ENCODE results near the gene COPS9. TPM values are rescaled to one million over a fixed set of nuclear protein-coding genes. Genes with fewer than 3 reads are reported as not detected.

COPS9 gene
- total and polyA plus RNA-seq, 2 experiments from 2014 or later, result 91.7 to 629 TPM

DNA sequence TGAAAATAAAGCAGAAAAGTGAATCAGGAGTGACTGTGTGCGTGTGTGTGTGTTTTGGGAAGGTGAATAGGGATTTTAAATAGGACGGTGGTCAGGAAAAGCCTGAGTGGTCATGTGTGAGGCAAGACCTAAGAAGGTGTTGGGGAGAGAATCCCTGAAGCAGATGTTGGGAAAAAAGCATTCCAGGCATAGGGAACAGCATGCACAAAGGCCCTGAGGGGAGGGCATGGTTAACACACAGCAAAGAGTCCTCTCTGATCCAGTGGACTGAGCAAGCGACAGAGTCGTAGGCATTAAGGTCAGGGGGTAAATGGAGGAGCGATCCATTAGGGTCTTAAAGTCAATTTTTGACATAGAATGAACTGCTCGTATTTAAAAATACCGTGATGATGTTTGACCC lies 38.4 kb upstream of the COPS9 start:
- Mint-ChIP-seq H3K9me3 (no peaks in the 10 kb centered on the region), H3K4me1 (no peaks in the 10 kb centered on the region), H3K27ac (no peak overlapping the region), H3K27me3 (ENCODE audit: insufficient read depth, low read depth, poor library complexity) (peaks cover 1% of the 10 kb centered on the region), H3K4me3 (no peak overlapping the region), H3K36me3 (ENCODE audit: low read depth) (no peaks in the 10 kb centered on the region)
- no peak for TF ChIP-seq POLR2AphosphoS5 (IDR thresholded peaks at IDR 0.05; ENCODE audit: low read depth)
- no peak for TF ChIP-seq ZNF114 (CRISPR knock-in tag; IDR thresholded peaks at IDR 0.05)
- no peak for TF ChIP-seq CREB1 (CRISPR knock-in tag; IDR thresholded peaks at IDR 0.05; ENCODE audit: low read depth)
- H3K79me2 ChIP-seq (replicated peaks; ENCODE audit: insufficient read depth), result no peaks in the 10 kb centered on the region
- no peaks in the 10 kb centered on the region for H3F3A ChIP-seq (replicated peaks; ENCODE audit: low read depth)
- DNase-seq (ENCODE audit: low spot score) (no peak), ATAC-seq (no peak)
- H3K9me2 ChIP-seq (ENCODE audit: insufficient read depth), result no peaks in the 10 kb centered on the region
- H3K27ac ChIP-seq (ENCODE audit: low read depth), result no peak overlapping the region
- no peak overlapping the region for H2AFZ ChIP-seq
- H3K27me3 ChIP-seq (ENCODE audit: insufficient read depth), result no peaks in the 10 kb centered on the region
- H3K36me3 ChIP-seq (ENCODE audit: insufficient read depth), result no peaks in the 10 kb centered on the region
- no peak overlapping the region for H3K4me3 ChIP-seq
- no peak overlapping the region for H3K4me2 ChIP-seq
- H4K20me1 ChIP-seq (replicated peaks; ENCODE audit: insufficient read depth), result no peaks in the 10 kb centered on the region
- no peaks in the 10 kb centered on the region for H3K4me1 ChIP-seq (ENCODE audit: insufficient read depth)

DNA sequence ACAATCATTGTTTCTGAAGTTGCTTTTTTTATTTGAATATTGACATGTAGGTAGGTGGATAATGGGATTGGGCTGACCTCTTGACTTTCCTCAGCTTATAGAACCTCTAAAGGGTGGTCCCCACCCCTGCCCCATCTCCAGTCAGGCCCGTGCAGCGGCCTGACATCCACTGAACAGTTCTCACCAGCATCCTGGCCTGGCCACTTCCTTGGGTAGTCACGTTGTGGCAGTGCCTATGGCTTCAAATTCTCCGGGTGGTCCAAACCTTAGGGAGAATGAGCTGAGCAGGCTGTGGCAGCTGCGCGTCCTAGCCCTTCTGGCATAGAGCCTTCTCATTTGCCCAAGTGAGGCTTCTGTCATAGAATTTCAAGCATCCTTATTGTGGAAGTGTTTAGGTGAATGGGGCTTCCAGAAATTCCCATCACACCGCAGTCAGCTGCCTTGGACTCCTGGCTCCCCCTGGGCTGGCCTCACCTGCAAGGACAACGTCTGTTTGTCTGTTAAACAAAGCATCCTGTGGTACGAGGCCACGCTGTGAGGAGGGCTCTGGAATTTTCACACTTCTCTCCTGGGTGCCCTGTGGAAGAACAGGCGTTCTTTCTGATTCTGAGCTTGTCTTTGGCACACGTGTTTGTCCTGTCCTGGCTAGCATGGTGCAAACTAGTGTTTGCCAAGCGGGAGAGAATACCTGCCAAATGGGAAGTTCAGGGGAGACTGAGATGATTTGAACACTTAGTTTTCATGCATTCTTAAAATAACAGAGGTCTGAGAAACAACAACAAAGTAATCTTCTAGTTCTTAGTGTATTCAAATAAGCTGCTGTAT lies 36.2 kb upstream of the COPS9 start:
- no peak overlapping the region for H3K4me2 ChIP-seq
- H4K20me1 ChIP-seq (replicated peaks; ENCODE audit: insufficient read depth), result no peaks in the 10 kb centered on the region
- no peaks in the 10 kb centered on the region for H3K4me1 Mint-ChIP-seq
- no peaks in the 10 kb centered on the region for H3K9me2 ChIP-seq (ENCODE audit: insufficient read depth)
- no peak overlapping the region for H3K4me3 ChIP-seq
- no peak overlapping the region for H3K27ac ChIP-seq (ENCODE audit: low read depth)
- H3K9me3 Mint-ChIP-seq, result no peaks in the 10 kb centered on the region
- H3F3A ChIP-seq (replicated peaks; ENCODE audit: low read depth), result no peaks in the 10 kb centered on the region
- no peaks in the 10 kb centered on the region for H3K36me3 ChIP-seq (ENCODE audit: insufficient read depth)
- peaks cover 2% of the 10 kb centered on the region for H3K27me3 Mint-ChIP-seq (ENCODE audit: insufficient read depth, low read depth, poor library complexity)
- no peaks in the 10 kb centered on the region for H3K36me3 Mint-ChIP-seq (ENCODE audit: low read depth)
- ATAC-seq (no peak), DNase-seq (ENCODE audit: low spot score) (no peak)
- no peaks in the 10 kb centered on the region for H3K79me2 ChIP-seq (replicated peaks; ENCODE audit: insufficient read depth)
- H2AFZ ChIP-seq, result no peak overlapping the region
- no peaks in the 10 kb centered on the region for H3K27me3 ChIP-seq (ENCODE audit: insufficient read depth)
- H3K4me3 Mint-ChIP-seq, result no peak overlapping the region
- no peaks in the 10 kb centered on the region for H3K4me1 ChIP-seq (ENCODE audit: insufficient read depth)
- no peak overlapping the region for H3K27ac Mint-ChIP-seq
- TF ChIP-seq POLR2AphosphoS5 (IDR thresholded peaks at IDR 0.05; ENCODE audit: low read depth), result no peak
- no peak for TF ChIP-seq ZNF114 (CRISPR knock-in tag; IDR thresholded peaks at IDR 0.05)
- TF ChIP-seq, protein P1, sequence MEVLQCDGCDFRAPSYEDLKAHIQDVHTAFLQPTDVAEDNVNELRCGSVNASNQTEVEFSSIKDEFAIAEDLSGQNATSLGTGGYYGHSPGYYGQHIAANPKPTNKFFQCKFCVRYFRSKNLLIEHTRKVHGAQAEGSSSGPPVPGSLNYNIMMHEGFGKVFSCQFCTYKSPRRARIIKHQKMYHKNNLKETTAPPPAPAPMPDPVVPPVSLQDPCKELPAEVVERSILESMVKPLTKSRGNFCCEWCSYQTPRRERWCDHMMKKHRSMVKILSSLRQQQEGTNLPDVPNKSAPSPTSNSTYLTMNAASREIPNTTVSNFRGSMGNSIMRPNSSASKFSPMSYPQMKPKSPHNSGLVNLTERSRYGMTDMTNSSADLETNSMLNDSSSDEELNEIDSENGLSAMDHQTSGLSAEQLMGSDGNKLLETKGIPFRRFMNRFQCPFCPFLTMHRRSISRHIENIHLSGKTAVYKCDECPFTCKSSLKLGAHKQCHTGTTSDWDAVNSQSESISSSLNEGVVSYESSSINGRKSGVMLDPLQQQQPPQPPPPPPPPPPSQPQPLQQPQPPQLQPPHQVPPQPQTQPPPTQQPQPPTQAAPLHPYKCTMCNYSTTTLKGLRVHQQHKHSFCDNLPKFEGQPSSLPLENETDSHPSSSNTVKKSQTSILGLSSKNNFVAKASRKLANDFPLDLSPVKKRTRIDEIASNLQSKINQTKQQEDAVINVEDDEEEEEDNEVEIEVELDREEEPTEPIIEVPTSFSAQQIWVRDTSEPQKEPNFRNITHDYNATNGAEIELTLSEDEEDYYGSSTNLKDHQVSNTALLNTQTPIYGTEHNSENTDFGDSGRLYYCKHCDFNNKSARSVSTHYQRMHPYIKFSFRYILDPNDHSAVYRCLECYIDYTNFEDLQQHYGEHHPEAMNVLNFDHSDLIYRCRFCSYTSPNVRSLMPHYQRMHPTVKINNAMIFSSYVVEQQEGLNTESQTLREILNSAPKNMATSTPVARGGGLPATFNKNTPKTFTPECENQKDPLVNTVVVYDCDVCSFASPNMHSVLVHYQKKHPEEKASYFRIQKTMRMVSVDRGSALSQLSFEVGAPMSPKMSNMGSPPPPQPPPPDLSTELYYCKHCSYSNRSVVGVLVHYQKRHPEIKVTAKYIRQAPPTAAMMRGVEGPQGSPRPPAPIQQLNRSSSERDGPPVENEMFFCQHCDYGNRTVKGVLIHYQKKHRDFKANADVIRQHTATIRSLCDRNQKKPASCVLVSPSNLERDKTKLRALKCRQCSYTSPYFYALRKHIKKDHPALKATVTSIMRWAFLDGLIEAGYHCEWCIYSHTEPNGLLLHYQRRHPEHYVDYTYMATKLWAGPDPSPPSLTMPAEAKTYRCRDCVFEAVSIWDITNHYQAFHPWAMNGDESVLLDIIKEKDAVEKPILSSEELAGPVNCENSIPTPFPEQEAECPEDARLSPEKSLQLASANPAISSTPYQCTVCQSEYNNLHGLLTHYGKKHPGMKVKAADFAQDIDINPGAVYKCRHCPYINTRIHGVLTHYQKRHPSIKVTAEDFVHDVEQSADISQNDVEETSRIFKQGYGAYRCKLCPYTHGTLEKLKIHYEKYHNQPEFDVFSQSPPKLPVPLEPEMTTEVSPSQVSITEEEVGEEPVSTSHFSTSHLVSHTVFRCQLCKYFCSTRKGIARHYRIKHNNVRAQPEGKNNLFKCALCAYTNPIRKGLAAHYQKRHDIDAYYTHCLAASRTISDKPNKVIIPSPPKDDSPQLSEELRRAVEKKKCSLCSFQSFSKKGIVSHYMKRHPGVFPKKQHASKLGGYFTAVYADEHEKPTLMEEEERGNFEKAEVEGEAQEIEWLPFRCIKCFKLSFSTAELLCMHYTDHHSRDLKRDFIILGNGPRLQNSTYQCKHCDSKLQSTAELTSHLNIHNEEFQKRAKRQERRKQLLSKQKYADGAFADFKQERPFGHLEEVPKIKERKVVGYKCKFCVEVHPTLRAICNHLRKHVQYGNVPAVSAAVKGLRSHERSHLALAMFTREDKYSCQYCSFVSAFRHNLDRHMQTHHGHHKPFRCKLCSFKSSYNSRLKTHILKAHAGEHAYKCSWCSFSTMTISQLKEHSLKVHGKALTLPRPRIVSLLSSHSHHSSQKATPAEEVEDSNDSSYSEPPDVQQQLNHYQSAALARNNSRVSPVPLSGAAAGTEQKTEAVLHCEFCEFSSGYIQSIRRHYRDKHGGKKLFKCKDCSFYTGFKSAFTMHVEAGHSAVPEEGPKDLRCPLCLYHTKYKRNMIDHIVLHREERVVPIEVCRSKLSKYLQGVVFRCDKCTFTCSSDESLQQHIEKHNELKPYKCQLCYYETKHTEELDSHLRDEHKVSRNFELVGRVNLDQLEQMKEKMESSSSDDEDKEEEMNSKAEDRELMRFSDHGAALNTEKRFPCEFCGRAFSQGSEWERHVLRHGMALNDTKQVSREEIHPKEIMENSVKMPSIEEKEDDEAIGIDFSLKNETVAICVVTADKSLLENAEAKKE (CRISPR knock-in tag; IDR thresholded peaks at IDR 0.05), result no peak
- TF ChIP-seq STAT1 (IDR thresholded peaks at IDR 0.05; ENCODE audit: unreplicated experiment), result no peak
- TF ChIP-seq, protein P2, sequence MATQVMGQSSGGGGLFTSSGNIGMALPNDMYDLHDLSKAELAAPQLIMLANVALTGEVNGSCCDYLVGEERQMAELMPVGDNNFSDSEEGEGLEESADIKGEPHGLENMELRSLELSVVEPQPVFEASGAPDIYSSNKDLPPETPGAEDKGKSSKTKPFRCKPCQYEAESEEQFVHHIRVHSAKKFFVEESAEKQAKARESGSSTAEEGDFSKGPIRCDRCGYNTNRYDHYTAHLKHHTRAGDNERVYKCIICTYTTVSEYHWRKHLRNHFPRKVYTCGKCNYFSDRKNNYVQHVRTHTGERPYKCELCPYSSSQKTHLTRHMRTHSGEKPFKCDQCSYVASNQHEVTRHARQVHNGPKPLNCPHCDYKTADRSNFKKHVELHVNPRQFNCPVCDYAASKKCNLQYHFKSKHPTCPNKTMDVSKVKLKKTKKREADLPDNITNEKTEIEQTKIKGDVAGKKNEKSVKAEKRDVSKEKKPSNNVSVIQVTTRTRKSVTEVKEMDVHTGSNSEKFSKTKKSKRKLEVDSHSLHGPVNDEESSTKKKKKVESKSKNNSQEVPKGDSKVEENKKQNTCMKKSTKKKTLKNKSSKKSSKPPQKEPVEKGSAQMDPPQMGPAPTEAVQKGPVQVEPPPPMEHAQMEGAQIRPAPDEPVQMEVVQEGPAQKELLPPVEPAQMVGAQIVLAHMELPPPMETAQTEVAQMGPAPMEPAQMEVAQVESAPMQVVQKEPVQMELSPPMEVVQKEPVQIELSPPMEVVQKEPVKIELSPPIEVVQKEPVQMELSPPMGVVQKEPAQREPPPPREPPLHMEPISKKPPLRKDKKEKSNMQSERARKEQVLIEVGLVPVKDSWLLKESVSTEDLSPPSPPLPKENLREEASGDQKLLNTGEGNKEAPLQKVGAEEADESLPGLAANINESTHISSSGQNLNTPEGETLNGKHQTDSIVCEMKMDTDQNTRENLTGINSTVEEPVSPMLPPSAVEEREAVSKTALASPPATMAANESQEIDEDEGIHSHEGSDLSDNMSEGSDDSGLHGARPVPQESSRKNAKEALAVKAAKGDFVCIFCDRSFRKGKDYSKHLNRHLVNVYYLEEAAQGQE (IDR thresholded peaks at IDR 0.05; ENCODE audit: unreplicated experiment), result no peak
- TF ChIP-seq, protein P3, sequence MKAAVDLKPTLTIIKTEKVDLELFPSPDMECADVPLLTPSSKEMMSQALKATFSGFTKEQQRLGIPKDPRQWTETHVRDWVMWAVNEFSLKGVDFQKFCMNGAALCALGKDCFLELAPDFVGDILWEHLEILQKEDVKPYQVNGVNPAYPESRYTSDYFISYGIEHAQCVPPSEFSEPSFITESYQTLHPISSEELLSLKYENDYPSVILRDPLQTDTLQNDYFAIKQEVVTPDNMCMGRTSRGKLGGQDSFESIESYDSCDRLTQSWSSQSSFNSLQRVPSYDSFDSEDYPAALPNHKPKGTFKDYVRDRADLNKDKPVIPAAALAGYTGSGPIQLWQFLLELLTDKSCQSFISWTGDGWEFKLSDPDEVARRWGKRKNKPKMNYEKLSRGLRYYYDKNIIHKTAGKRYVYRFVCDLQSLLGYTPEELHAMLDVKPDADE (IDR thresholded peaks at IDR 0.05), result no peak
- no peak for TF ChIP-seq ZNF331 (CRISPR knock-in tag; IDR thresholded peaks at IDR 0.05; ENCODE audit: low read depth)
- TF ChIP-seq EZH2 (IDR thresholded peaks at IDR 0.05; ENCODE audit: low read depth, unreplicated experiment), result no peak
- TF ChIP-seq CREB1 (CRISPR knock-in tag; IDR thresholded peaks at IDR 0.05; ENCODE audit: low read depth), result no peak
- no peak for TF ChIP-seq EZH2phosphoT487 (IDR thresholded peaks at IDR 0.05; ENCODE audit: unreplicated experiment)

Measured in GM23338 (cell line).